HG03196 (cell line): Measurements from ENCODE around the gene TTLL12.

Experiments used
- ATAC-seq: cut with Tn5 transposase; IDR thresholded peaks from one replicate; pipeline ENCODE4 v1.9.1; 2021; ENCODE audit not compliant: unreplicated experiment

TTLL12 gene

GRCh38 chr22:43200555-43200954, 13.6 kb upstream of the TTLL12 start:
- no peak for ATAC-seq

DNA sequence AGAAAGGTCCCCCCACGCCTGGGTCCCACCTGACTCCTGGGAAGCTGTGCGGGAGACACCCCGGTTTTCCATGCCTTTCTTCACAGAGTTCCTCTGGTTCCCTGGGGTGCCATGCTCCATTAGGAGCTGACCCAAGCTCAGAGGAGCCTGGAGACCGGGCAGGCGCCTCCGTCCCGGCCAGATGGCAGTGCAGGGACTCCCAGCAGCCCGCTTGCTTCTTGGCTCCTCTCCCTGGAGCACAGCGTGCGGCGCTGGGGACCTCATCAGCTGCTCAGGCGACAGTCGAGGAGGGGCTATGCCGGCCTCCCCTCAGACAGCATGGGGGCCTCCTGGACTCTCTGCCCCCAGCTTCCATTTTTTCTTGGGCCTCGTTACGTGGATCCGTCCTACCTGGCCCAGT, 13.1 kb upstream of the TTLL12 start:
- ATAC-seq = no peak

GRCh38 chr22:43199541-43199940, 12.6 kb upstream of the TTLL12 start:
- no peak for ATAC-seq

DNA sequence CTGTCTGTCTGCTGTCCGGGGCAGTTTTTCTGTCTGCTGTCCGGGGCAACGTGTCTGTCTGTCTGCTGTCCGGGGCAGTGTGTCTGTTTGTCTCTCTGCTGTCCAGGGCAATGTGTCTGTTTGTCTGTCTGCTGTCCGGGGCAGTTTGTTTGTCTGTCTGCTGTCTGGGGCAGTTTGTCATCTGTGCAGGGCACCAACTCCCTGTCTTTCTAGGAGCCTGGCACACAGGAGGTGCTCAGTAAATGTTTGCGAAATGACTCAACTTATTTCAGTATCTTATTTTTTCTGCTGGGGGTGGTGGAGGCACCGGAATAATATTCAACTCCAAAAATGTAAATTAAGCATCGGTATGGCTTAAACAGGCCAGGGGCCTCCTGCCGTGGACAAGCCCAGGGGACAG, 12.0 kb upstream of the TTLL12 start:
- no peak for ATAC-seq

DNA sequence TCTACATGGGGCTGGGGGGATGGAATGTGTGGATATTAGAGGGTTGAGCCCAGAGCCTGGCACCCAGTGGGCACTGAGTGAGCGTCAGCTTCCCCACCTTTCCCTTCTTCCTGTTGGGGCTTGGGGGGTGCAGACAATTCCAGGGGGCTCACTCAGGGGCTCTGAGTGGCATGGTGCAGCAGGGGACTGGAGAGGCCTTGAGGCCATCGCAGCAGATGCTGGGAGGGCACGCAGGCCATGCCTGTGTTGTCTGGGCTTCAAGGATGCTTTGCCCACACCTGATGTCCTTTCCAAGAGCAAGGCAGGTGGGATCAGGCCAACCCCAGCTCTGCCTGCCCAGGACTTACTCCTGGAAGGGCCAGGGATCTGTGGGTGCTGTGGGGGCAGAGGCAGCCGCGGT, 11.2 kb upstream of the TTLL12 start:
- no peak for ATAC-seq

DNA sequence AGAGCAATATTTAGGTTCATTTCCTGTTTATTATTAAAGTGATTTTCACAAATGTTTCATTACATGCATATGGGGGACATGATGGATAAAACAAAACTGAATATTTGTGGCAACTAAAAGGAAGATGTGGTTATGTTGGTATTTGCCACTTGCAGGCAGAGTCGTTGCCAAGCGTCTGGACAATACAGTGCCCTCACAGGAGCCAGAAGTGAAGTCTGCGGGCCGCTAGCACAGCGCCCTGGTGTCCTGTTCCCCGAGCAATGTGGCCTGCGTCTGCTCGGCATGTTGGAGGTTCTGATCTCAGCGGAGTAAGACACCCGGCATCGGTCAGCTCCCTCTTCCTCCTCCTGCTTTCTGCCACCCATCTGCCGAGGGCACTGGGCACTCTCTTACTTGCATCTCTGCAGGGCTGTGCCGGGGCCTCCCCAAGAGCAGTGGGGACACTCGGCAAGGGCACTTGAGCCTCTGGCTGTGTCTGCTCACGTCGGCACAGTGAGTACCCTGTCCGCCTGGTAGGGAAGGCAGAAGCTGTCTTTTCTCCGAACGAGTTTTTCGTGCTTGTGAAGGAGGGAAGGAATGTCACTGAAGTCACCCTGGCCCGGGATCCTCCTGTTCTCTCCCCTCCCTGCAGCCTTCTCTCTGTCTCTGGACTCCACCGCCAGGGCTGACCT, 10.5 kb upstream of the TTLL12 start:
- no peak for ATAC-seq

- ATAC-seq = no peak
Observed at GRCh38 chr22:43191831-43192230, 4.9 kb upstream of the TTLL12 start.

DNA sequence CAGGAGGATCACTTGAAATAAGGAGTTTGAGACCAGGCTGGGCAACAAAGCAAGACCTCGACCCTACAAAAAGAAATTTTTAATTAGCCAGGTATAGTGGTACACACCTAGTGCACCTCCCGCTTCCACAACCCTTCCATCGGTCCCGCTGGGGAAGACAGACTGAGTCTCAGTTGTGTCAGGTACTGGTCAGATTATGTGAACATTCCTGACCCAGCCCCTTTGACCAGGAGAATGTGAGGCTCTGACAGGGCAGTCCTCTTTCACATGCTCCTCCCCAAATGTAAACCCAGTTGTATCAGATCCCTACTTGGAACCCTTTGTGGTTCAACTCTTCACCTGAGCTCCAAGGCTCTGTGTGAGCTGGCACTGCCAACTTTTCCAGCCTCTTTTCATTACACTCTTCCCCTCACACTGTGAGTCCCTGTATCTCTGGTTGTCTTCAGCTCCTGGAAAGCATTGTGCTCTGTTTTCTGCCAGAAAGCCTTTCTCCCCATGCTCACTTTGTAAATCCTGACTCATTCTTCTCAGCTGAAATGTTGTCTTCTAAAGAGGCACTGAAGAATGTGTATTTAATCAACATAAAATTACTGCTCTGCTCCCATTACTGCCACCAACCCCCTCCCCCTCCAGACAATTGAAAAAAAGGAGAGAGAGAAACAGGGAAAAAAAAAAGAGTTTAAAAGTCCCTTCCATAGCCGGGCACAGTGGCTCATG, 2.1 kb upstream of the TTLL12 start:
- no peak for ATAC-seq

DNA sequence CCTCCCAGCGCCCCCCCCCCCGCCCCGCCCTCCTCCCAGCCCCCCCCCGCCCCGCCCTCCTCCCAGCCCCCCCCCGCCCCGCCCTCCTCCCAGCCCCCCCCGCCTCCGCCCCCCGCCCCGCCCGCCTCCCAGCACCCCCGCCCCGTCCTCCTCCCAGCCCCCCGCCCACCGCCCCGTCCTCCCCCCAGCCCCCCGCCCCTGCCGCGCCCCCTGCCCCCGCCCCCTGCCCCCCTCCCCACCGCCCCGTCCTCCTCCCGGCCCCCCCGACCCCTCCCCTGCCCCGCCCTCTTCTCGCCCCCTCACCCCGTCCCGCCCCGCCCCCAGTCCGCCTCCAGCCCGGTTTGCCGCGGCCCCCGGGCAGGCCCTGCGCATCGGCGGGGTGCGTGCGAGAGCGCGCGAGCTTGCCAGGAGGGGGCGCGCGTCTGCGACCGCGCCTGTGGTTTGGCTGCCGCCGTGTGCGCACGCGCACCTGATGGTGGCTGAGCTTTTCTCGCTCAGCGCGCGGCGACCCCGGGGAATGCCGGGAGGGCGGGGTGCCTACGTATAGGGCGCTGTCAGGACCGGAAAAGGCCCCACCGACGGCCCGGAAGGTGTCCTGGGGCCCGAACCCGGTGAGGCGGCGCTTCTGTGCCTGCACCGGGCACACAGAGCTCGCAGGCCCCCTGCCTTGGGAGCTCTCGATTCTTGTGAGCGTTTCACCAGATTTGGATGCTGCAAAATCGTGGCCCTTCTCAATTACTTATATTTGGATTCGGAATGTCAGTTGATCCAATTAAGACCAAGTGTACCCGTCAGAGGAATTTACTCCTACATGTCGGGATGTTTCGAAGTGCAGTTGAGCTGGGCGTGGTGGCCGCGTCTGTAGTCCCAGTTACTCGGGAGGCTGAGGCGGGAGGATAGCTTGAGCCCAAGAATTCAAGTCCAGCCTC, 501 bp upstream of the TTLL12 start:
- ATAC-seq = peak; percentile 71

- ATAC-seq = no peak
Observed at GRCh38 chr22:43185860-43186261, 1.1 kb downstream of the TTLL12 start.

GRCh38 chr22:43183496-43184277, 3.2 kb downstream of the TTLL12 start:
- ATAC-seq = no peak

DNA sequence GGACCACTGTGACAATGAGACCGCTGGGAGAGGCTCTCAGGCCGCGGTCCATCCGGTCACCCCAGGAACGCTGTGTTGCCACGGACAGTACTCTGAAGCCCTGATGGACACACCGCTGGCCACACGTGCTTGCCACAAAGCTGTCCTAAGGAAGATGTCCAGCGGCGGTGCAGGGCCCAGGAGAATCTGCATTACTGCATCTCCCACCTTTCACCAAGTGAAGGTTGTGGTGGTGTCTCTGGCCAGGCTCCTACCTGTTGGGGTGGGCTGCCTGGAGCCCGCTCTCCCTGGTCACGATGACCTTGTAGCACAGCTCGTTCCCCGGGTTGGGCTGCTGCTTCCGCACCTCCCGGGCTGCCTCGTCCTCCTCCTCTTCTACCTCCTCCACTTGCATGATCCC, 4.2 kb downstream of the TTLL12 start:
- no peak for ATAC-seq

- no peak for ATAC-seq
Observed at GRCh38 chr22:43182118-43182517, 4.8 kb downstream of the TTLL12 start.

DNA sequence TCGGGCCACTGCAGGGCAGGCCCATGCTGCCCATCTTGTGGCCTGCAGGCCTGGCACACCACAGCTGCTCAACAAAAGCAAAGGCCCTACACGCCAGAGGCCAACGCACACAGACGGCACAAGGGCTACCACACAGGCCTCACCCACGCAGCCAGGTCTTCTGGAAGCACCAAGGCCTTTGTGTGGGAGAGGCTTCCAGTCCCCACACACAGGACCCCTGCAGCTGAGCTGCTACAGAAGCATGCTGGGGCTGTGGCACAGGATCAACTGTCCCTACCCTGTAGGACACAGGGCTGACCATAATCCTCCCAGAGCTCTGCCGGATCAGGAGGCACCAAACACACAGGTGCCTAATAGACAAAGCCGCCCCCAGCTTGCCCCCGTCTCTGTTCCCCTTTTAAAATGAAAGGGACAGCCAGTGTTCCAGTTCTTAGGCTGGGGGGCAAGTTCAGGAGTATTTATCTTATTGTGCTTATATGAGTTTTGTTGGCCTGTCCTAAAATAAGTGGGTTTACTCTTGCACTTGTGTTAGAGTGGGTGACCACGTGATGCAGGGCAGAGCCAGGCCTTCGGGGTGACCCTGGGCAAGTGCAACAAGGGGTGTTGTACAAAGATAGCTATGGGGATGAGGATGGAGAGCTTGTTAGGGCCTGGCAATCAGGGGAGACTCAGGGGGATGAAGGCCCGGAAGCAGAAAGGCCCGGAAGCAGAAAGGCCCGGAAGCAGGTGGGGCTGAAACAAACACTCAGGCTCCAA, 5.4 kb downstream of the TTLL12 start:
- no peak for ATAC-seq

DNA sequence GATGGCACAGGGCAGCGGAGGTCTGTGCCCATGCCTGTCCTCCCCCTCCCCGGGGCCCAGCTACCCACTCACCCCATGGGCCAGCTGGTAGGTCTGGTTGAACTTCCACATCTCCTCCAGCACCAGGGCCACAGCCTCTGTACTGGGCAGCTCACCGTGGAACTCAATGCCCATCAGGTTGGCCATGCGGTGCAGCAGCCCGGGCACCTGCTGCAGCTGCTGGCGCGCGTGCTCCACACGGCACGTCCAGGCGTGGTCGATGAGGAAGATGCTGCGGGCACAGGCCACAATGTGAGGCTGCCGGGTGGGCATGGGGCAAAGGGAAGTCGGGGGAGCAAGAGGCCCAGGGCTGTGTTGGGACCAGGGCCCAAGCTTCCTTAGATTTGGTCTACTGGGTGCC, 6.3 kb downstream of the TTLL12 start:
- ATAC-seq = no peak

- no peak for ATAC-seq
Observed at GRCh38 chr22:43179911-43180195, 7.1 kb downstream of the TTLL12 start.

DNA sequence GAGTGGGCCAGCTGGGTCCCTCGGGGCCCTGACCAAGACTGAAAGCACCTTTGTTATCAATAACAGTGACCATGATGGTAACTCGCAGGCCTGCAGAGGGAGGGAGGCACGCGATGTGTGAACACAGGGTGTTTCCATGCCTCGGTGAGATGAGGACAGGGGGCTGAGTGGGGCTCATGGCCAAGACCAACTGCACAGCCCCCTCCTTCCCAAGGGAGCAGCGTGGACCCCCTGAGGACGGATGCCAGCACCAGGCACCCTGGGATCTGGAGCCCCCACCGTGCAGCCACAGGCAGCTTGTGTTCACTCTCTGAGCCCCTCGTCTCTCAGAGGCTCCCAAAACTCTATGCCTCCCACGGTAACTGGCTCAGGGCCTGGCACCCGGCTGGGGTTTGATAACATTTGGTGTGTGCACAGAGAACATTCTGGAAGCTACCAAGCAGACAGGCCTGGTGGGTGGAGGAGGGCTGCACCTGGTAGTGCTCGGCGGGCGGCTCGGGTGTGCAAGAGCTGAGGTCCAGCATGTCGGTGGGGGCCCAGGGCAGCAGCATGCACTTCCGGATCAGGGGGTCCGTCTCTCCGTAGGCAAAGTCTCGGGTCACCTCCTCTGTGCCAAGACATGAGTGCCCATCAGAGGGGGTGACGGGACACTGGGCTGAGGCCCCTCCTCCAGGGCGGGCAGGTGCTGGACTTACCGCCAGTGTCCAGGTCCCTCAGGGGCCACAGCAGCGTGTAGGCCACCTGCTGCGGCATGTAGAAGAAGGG, 7.6 kb downstream of the TTLL12 start:
- ATAC-seq = no peak

DNA sequence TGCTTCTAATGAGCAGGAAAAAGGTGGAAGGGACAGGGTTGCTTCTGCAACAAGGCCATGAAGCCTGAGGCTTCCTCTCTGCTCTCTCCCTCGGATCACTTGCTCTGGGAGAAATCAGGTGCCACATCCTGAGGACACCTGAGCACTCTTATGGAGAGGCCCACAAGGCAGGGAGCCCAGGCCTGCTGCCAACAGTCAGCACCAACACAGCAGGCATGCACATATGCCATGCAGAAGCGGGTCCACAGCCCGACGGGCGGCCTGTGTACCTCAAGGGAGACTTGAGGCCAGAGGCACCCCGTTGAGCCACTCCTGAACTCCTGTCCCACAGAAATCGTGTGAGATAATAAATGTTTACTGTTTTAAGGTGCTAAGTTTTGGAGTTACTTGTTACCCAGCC, 9.5 kb downstream of the TTLL12 start:
- ATAC-seq = no peak

DNA sequence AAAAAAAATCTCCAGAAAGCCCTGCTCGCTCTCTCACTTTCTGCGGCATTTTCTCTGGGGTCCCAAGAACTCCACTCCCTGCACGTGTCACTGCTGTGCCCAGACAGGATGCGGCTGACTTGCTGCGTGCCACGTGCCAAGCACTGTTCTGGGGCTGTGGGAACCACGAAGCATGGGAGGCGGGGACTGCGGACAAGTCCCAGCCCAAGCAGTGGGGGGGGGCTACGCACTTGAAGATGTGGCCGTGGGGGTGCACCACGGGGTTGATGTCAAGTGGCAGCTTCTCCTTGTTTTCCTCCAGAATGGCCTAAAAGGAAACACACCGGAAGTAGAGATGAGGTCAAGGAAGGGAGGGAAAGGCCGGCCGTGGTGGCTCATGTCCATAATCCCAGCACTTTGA, 10.8 kb downstream of the TTLL12 start:
- ATAC-seq = no peak
